ENCODE results near the gene ARID5B.

GRCh38 chr10:62012318-62012717, 110.8 kb downstream of the ARID5B start:
- TF ChIP-seq POLR2A (IDR thresholded peaks at IDR 0.05) = no peak
- TF ChIP-seq, protein P1, sequence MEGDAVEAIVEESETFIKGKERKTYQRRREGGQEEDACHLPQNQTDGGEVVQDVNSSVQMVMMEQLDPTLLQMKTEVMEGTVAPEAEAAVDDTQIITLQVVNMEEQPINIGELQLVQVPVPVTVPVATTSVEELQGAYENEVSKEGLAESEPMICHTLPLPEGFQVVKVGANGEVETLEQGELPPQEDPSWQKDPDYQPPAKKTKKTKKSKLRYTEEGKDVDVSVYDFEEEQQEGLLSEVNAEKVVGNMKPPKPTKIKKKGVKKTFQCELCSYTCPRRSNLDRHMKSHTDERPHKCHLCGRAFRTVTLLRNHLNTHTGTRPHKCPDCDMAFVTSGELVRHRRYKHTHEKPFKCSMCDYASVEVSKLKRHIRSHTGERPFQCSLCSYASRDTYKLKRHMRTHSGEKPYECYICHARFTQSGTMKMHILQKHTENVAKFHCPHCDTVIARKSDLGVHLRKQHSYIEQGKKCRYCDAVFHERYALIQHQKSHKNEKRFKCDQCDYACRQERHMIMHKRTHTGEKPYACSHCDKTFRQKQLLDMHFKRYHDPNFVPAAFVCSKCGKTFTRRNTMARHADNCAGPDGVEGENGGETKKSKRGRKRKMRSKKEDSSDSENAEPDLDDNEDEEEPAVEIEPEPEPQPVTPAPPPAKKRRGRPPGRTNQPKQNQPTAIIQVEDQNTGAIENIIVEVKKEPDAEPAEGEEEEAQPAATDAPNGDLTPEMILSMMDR (IDR thresholded peaks at IDR 0.05) = no peak

All from Peyer's patch (tissue), 4 donors.